Testis (tissue), 2 donors: ENCODE results near the gene KCTD13.

ENCODE experiments used
- POLR2A ChIP-seq: fragments of 450-650 bp; IDR thresholded peaks from one replicate; pipeline ENCODE4 v1.6.1; 2017; ENCODE audit warnings: antibody characterized with exemption, mild to moderate bottlenecking, moderate library complexity
- TF ChIP-seq, protein P1 (sequence below), 3 experiments: fragments of 450-650 bp in 2 of 3; fragments of 200-600 bp in 1 of 3; sonication (generic) in 1 of 3; IDR thresholded peaks; one replicate each; pipeline ENCODE4 v1.5.1; 2016 to 2019; ENCODE audit warnings: antibody characterized with exemption in 3 of 3, mild to moderate bottlenecking in 2 of 3, moderate library complexity in 1 of 3

GRCh38 chr16:29899516-29900101 lies 26.4 kb downstream of the KCTD13 start, which contains the start of gene SEZ6L2:
- TF ChIP-seq, protein P1, sequence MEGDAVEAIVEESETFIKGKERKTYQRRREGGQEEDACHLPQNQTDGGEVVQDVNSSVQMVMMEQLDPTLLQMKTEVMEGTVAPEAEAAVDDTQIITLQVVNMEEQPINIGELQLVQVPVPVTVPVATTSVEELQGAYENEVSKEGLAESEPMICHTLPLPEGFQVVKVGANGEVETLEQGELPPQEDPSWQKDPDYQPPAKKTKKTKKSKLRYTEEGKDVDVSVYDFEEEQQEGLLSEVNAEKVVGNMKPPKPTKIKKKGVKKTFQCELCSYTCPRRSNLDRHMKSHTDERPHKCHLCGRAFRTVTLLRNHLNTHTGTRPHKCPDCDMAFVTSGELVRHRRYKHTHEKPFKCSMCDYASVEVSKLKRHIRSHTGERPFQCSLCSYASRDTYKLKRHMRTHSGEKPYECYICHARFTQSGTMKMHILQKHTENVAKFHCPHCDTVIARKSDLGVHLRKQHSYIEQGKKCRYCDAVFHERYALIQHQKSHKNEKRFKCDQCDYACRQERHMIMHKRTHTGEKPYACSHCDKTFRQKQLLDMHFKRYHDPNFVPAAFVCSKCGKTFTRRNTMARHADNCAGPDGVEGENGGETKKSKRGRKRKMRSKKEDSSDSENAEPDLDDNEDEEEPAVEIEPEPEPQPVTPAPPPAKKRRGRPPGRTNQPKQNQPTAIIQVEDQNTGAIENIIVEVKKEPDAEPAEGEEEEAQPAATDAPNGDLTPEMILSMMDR (IDR thresholded peaks at IDR 0.05), result no peak
- TF ChIP-seq POLR2A, result no peak
